SKM-1 (cell line): ENCODE measurements around the gene TBC1D16.

Source experiments
- DNase-seq: peaks from one replicate; lab custom pipeline; 2025; ENCODE audit not compliant: unreplicated experiment; lab: John Stamatoyannopoulos, UW

The TBC1D16 gene

GRCh38 chr17:79930877-79931816 is 104.5 kb downstream of the TBC1D16 start:
- no peak for DNase-seq

- DNase-seq: no peak
These were observed 105.4 kb downstream of the TBC1D16 start for GRCh38 chr17:79930062-79930876.

GRCh38 chr17:79929257-79930061 is 106.2 kb downstream of the TBC1D16 start:
- DNase-seq: no peak

- no peak for DNase-seq
These were observed 107.0 kb downstream of the TBC1D16 start for GRCh38 chr17:79928502-79929256.

DNA sequence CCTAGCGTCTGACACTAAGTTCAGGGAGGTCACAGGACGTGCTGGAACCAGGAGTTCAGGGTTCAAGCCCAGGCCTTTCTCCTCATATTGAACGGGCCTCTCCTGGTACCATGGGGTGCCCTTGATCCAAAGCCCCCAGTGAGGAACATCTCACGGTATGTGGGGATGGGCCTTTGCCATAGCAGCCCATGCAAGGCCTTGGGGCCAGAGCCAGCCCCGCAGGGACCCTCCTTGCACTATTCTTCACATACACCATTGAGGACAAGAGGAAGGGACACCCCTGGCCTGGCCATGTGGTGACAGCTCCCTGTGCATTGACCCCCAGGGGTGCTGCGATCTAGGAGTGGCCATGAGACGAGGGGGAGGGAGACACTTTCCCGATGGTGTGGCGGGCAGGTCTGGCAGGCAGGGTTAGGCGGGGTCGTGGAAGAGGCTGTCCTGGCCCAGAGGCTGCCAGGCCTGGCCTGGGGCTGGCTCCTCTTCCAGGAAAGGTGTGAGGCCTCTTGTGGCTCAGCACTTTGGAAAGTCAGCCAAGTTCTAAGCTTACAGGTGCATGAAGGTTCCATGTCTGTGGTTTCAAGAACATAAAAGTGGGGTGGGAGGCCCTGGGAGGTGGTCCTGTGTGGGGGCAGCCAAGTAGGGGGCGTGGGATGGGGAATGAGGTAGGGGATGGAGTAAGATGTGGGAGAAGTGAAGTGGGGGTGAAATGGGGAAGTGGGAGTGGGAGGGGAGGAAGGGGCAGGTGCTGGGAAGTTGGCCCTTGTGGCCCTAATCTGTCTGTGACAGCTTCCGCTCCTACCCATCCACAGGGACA is 107.8 kb downstream of the TBC1D16 start:
- no peak for DNase-seq

DNA sequence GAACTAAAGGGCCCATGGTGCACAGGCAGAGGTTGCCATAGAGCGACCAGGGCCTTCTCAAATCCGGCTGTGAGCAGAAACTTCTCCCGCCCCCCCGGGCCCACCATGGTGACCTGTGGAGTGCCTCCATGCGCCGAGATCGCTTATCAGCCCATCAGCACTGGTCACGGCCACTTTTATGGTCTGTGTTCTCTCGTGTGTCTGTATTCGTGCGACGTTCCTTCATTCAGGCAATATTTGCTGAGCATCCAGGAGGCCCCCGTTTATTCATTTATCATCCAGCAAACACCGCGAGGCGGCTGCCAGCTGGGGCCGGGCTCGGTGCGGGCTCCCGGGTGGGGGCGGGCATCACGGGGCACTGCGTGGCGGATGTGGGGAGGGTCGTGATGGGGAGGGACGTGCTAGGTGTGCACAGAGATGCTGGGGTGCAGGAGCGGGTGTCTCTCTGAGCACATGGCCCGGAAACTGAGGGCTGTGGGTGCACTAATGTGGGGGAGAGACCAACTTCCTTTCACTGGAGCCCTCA is 108.5 kb downstream of the TBC1D16 start:
- DNase-seq: no peak

- no peak for DNase-seq
These were observed 109.0 kb downstream of the TBC1D16 start for GRCh38 chr17:79926605-79927135.

DNA sequence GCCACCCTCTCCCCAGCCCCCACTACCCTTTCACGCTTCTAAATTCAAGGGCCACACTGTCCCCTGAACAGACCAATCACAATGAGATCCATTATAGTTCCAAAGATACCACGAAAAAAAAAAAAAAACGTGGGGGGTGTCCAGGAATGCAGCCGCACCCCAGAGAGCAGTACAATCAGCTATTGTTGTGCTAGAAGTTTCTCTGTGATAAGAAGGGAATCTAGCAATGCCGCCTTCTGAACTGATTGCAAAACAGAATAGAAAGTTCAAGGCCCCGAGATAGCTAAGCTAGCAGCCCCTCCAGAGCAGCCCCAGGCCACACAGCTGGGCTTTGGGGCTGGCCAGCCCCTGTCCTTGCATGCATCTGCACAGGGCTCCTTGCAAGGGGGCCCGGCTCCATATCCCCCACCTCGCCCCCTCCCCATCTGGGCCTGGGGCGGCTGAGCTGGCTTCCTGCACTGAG is 109.5 kb downstream of the TBC1D16 start:
- DNase-seq: no peak

GRCh38 chr17:79925242-79925957 is 110.3 kb downstream of the TBC1D16 start:
- DNase-seq: no peak

DNA sequence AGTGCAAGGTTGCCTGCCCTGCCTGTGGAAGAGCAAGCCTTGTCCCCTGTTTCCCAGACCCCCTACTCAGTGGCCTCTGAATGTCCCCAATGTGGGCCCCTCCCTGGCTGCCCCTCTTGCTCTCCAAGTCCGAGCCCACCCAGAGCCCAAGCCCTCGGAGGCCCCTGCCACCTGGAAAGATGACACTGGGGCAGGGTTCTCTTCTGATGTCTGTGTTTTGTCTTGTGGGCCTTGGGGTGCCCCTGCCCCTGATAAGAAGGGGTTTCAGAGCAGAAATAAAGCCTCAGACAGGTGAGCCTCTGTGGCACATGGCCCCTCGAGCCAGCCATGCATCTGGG is 111.1 kb downstream of the TBC1D16 start:
- DNase-seq: no peak

- no peak for DNase-seq
These were observed 111.6 kb downstream of the TBC1D16 start for GRCh38 chr17:79923974-79924638.

GRCh38 chr17:79922798-79923197 is 112.9 kb downstream of the TBC1D16 start:
- DNase-seq: no peak

DNA sequence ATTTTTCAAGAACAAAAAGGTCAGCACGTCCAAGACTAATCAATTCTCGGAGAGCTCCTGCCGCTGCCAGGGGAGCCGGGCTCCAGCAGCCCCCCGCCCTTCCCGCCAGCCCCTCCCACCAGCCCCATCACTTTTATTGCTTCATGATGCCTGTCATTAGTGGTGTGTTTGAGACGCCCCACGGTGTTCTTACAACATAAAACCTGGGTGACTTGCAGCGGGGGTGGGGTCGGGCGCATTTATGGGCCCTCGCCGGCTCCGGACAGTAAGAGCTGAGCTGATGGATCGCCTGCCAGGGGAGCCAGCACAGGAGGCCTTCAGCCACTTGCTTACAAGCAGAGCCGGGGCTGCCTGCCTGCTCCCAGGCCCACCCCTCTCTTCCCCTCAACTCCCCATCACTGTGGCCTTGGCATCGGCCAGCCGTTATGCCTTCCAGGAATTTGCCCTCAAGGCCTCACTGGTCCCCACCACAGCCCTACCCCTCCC is 113.5 kb downstream of the TBC1D16 start:
- DNase-seq: no peak

GRCh38 chr17:79921411-79922115 is 114.1 kb downstream of the TBC1D16 start:
- DNase-seq: no peak

DNA sequence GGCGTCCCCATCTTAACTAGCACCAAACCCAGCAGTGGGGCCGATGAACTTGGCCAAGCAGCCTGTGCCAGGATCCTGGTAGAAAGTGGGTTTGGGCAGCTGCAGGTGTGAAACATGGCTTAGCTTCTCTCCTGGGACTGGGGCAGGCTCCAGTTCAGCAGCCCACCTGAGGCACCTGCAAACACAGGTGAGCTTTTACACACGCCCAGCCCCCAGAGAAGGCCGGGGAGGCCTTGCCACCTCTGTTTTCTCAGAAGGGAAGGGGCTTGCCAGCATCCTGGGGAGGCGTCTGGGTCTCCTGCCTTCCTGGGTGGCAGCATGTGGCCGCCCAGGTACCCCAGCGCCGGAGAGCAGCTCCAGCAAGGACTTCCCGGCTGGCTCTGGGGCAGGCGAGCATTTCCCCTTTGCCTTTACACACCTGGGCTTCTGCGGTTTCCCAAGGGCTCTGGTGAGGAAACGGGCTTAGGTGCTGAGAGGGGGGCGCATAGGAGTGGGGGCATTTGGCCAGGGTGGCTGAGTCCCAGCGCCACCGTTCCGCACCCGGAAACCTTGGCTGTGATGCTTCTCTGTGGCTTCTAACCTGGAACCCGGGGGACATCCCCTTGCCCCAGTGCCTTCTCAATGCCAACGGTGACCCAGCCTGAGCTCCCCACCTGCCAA is 114.8 kb downstream of the TBC1D16 start:
- no peak for DNase-seq

DNA sequence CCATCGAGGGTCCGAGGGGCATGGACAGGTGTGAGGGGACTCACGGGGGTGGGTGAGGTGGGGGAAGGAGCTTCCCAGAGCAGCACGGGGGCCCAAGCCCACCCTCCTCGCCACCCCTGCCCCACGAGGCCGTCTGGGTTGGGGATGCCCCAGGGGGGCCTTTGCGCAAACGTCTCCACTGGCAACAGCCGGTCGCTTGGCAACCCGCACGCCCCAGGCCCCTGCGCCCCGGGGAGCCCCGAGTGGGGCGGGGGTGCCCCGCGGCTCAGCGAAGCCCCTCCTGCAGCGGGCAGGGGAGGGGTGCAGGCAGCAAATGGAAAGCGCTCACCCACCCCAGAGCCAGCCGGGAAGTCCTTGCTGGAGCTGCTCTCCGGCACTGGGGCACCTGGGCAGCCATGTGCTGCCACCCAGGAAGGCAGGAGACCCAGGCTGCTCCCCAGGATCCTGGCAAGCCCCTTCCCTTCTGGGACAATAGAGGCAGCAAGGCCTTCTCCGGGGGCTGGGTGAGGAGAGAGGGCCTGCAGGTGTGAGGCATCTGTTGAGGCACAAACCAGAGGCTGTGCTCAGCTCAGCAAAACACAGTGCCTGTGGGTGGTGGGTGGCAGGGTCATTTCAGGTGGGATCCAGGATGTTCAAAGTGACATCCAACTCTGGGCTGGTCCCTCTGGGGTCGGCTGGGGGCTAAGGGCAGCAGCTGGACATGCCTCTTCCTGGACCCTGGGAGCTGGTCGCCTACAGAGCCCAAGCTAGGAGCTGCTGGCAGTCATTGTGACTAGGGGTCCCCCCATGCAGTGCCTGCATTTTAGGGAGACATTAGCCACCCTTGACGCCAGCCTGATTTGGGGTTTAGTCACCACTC is 115.6 kb downstream of the TBC1D16 start:
- DNase-seq: no peak
